OCI-LY7 (cell line): ENCODE results near the gene NPDC1. TPM values are rescaled to one million over a fixed set of nuclear protein-coding genes. Genes with fewer than 3 reads are reported as not detected.

Source experiments
- BruUV-seq: library from RNA; stranded (reverse); fragments of 400-500 nt; replicated peaks from 2 replicates; lab custom pipeline; 2021; lab: Mats Ljungman, UMichigan
- CTCF ChIA-PET: fragments of 300-600 bp; sonication (Branson Sonifier 250); formaldehyde crosslinking; loops from one replicate; lab custom pipeline; 2022; ENCODE audit warnings: antibody characterized with exemption; ENCODE audit not compliant: unreplicated experiment; lab: Charles Lee
- POLR2A ChIA-PET: fragments of 300-600 bp; sonication (Branson Sonifier 250); formaldehyde crosslinking; loops from one replicate; lab custom pipeline; 2022; ENCODE audit warnings: antibody characterized with exemption; lab: Charles Lee
- DNase-seq: peaks from one replicate; pipeline ENCODE4 v3.0.0-alpha.2; 2015; ENCODE audit warnings: low spot score
- H2AFZ ChIP-seq: fragments of 200-600 bp; sonication (generic), shearing (Covaris generic); 2 replicates; pipeline ENCODE4 v1.6.1; 2014; ENCODE audit warnings: mild to moderate bottlenecking, antibody characterized with exemption, low read length, moderate library complexity
- H3K27ac ChIP-seq: fragments of 200-600 bp; sonication (generic); 2 replicates; pipeline ENCODE4 v1.5.1; 2014; ENCODE audit warnings: mixed run types, low read depth, mild to moderate bottlenecking, moderate library complexity, low read length, inconsistent platforms; ENCODE audit not compliant: poor library complexity, severe bottlenecking
- H3K36me3 ChIP-seq: fragments of 200-600 bp; sonication (generic); 2 replicates; pipeline ENCODE4 v1.6.1; 2014; ENCODE audit warnings: mild to moderate bottlenecking, antibody characterized with exemption, low read length, moderate library complexity, mixed read lengths; ENCODE audit not compliant: insufficient read depth
- H3K4me1 ChIP-seq: fragments of 200-600 bp; sonication (generic); 2 replicates; pipeline ENCODE4 v1.5.1; 2014; ENCODE audit warnings: mild to moderate bottlenecking, low read length; ENCODE audit not compliant: insufficient read depth, poor library complexity, severe bottlenecking
- H3K4me2 ChIP-seq: fragments of 200-600 bp; sonication (generic); 2 replicates; pipeline ENCODE4 v1.6.1; 2014; ENCODE audit warnings: mild to moderate bottlenecking, low read length
- H3K4me3 ChIP-seq: fragments of 200-600 bp; sonication (generic); 2 replicates; pipeline ENCODE4 v1.5.1; 2014; ENCODE audit warnings: mild to moderate bottlenecking, low read depth, low read length; ENCODE audit not compliant: poor library complexity, severe bottlenecking
- H3K79me2 ChIP-seq: fragments of 200-600 bp; sonication (generic); 2 replicates; pipeline ENCODE4 v1.6.1; 2016; ENCODE audit warnings: low read depth, mild to moderate bottlenecking, low read length, moderate library complexity, mixed read lengths; ENCODE audit not compliant: insufficient read depth
- H3K9me2 ChIP-seq: fragments of 200-600 bp; sonication (generic); 2 replicates; pipeline ENCODE4 v1.6.1; 2016; ENCODE audit warnings: mild to moderate bottlenecking, low read length, mixed read lengths; ENCODE audit not compliant: insufficient read depth
- H3K9me3 ChIP-seq: fragments of 200-600 bp; sonication (generic); 2 replicates; pipeline ENCODE4 v1.6.1; 2014; ENCODE audit warnings: mild to moderate bottlenecking, mixed run types, low read length, mixed read lengths
- H4K20me1 ChIP-seq: fragments of 200-600 bp; sonication (generic); 2 replicates; pipeline ENCODE4 v1.6.1; 2014; ENCODE audit warnings: mild to moderate bottlenecking, antibody characterized with exemption, low read length, moderate library complexity, mixed read lengths; ENCODE audit not compliant: insufficient read depth
- CTCF ChIP-seq: fragments of 200-600 bp; sonication (generic); conservative IDR thresholded peaks from 2 replicates; pipeline ENCODE4 v1.5.1; 2014; ENCODE audit warnings: mild to moderate bottlenecking, antibody characterized with exemption, low read length, moderate library complexity, mixed read lengths
- EZH2phosphoT487 ChIP-seq: fragments of 200-600 bp; sonication (generic); IDR thresholded peaks from 2 replicates; pipeline ENCODE4 v1.6.1; 2018; ENCODE audit warnings: low read depth, borderline replicate concordance, mild to moderate bottlenecking, mixed run types, antibody characterized with exemption, low read length, moderate library complexity, mixed read lengths
- intact Hi-C: fragments of 100-400 bp; cut with micrococcal nuclease; formaldehyde crosslinking; loops from one replicate; pipeline ENCODE4 v1.10.0; 2022; ENCODE audit not compliant: unreplicated experiment
- total RNA-seq, 2 experiments: library from RNA; depleted of rRNA in 1 of 2; stranded (reverse); fragments of >200 nt in 1 of 2; shearing (Covaris generic) in 1 of 2; gene quantifications; 2 replicates each; pipeline ENCODE4 v1.2.3, GENCODE V29; 2014 to 2022

The NPDC1 gene
- total RNA-seq, 2 experiments from 2014 or later = 0.32 to 0.38 TPM

- intact Hi-C loops = no loop called here
- Histone ChIP-seq H3K27ac (no peak overlapping the region), H2AFZ (no peak overlapping the region), H3K79me2 (peaks cover 6% of the 10 kb centered on the region; the same call in 1 of the 2 replicates), H3K4me3 (no peak overlapping the region), H4K20me1 (no peaks in the 10 kb centered on the region), H3K4me1 (peaks cover 24% of the 10 kb centered on the region), H3K4me2 (no peak overlapping the region), H3K9me3 (no peaks in the 10 kb centered on the region), H3K9me2 (no peaks in the 10 kb centered on the region), H3K36me3 (no peaks in the 10 kb centered on the region)
- CTCF ChIA-PET = interaction anchor here (0.6 kb wide), 1 partner anchor 50 kb away, joined by 8 read pairs; no protein-coding TSS in a partner anchor
- no TSS peak for BruUV-seq
- TF ChIP-seq EZH2phosphoT487 (no peak), CTCF (no peak)
- POLR2A ChIA-PET = interaction anchor here (2.7 kb wide), 1 partner anchor 15 kb away, joined by 11 read pairs; the partner anchor contains the start of gene SAPCD2
- DNase-seq = no peak
Observed at GRCh38 chr9:137084526-137084925, 38.5 kb upstream of the NPDC1 start.

- TF ChIP-seq CTCF = no peak
- TF ChIP-seq EZH2phosphoT487 = no peak
- H3K79me2 ChIP-seq = peaks cover 6% of the 10 kb centered on the region; the same call in 1 of the 2 replicates
- POLR2A ChIA-PET = interaction anchor here (2.7 kb wide), 1 partner anchor 14 kb away, joined by 11 read pairs; the partner anchor contains the start of gene SAPCD2
- H3K4me3 ChIP-seq = no peak overlapping the region
- no TSS peak for BruUV-seq
- no peaks in the 10 kb centered on the region for H3K9me3 ChIP-seq
- H3K4me1 ChIP-seq = peaks cover 22% of the 10 kb centered on the region
- H3K27ac ChIP-seq = no peak overlapping the region
- intact Hi-C loops = no loop called here
- DNase-seq = no peak
- H3K36me3 ChIP-seq = no peaks in the 10 kb centered on the region
- no peaks in the 10 kb centered on the region for H3K9me2 ChIP-seq
- CTCF ChIA-PET = interaction anchor here (0.6 kb wide), 1 partner anchor 49 kb away, joined by 8 read pairs; no protein-coding TSS in a partner anchor
- no peaks in the 10 kb centered on the region for H4K20me1 ChIP-seq
- no peak overlapping the region for H3K4me2 ChIP-seq
- H2AFZ ChIP-seq = no peak overlapping the region
Observed at GRCh38 chr9:137083394-137084004, 37.5 kb upstream of the NPDC1 start.

GRCh38 chr9:137082925-137083290 lies 36.9 kb upstream of the NPDC1 start:
- no peak overlapping the region for H3K4me2 ChIP-seq
- H3K9me2 ChIP-seq = no peaks in the 10 kb centered on the region
- no peaks in the 10 kb centered on the region for H3K9me3 ChIP-seq
- peaks cover 4% of the 10 kb centered on the region; the same call in 1 of the 2 replicates for H3K79me2 ChIP-seq
- H3K36me3 ChIP-seq = no peaks in the 10 kb centered on the region
- intact Hi-C loops = no loop called here
- H4K20me1 ChIP-seq = no peaks in the 10 kb centered on the region
- CTCF ChIA-PET = no interaction called here
- TF ChIP-seq EZH2phosphoT487 (no peak), CTCF (no peak)
- H3K27ac ChIP-seq = no peak overlapping the region
- no peak overlapping the region for H3K4me3 ChIP-seq
- no TSS peak for BruUV-seq
- no peak overlapping the region for H2AFZ ChIP-seq
- POLR2A ChIA-PET = interaction anchor here (2.7 kb wide), 1 partner anchor 13 kb away, joined by 11 read pairs; the partner anchor contains the start of gene SAPCD2
- no peak for DNase-seq
- peaks cover 22% of the 10 kb centered on the region for H3K4me1 ChIP-seq
